Osteocyte (in vitro differentiated cells): Measurements from ENCODE around the gene TMEM178B. TPM values are rescaled to one million over a fixed set of nuclear protein-coding genes. Genes with fewer than 3 reads are reported as not detected.
"Not testable (repeated sequence)": the region's sequence is repeated elsewhere in the genome, so short reads cannot be mapped to it uniquely, and the experiment has no call there.

Source experiments
- DNase-seq: peaks from one replicate; pipeline ENCODE4 v3.0.0; 2021; ENCODE audit warnings: mixed read lengths; ENCODE audit not compliant: unreplicated experiment; ENCODE audit errors: extremely low spot score
- H3K27ac Mint-ChIP-seq: one replicate; pipeline ENCODE4 v1.8.0; 2021; ENCODE audit warnings: mild to moderate bottlenecking, mixed read lengths; ENCODE audit not compliant: unreplicated experiment
- H3K27me3 Mint-ChIP-seq: one replicate; pipeline ENCODE4 v1.8.0; 2021; ENCODE audit warnings: mixed read lengths; ENCODE audit not compliant: unreplicated experiment
- H3K36me3 Mint-ChIP-seq: one replicate; pipeline ENCODE4 v1.8.0; 2021; ENCODE audit warnings: mixed read lengths; ENCODE audit not compliant: unreplicated experiment
- H3K4me1 Mint-ChIP-seq: one replicate; pipeline ENCODE4 v1.8.0; 2021; ENCODE audit warnings: mixed read lengths; ENCODE audit not compliant: unreplicated experiment
- H3K4me3 Mint-ChIP-seq: one replicate; pipeline ENCODE4 v1.8.0; 2021; ENCODE audit warnings: mild to moderate bottlenecking, moderate library complexity, mixed read lengths; ENCODE audit not compliant: unreplicated experiment
- H3K9me3 Mint-ChIP-seq: one replicate; pipeline ENCODE4 v1.8.0; 2021; ENCODE audit warnings: mixed read lengths; ENCODE audit not compliant: unreplicated experiment
- CTCF ChIP-seq: fragments of 200-600 bp; sonication (generic); IDR thresholded peaks from 2 replicates; pipeline ENCODE4 v1.5.0; 2021; ENCODE audit warnings: antibody characterized with exemption, mild to moderate bottlenecking, moderate library complexity
- total RNA-seq: library from RNA; stranded (reverse); gene quantifications from 2 replicates; pipeline ENCODE4 v1.2.1, GENCODE V29; 2021

TMEM178B gene
- total RNA-seq, 1 donor from 2014 or later = 0.70 TPM

GRCh38 chr7:141328290-141328689, 254.4 kb downstream of the TMEM178B start:
- H3K4me3 Mint-ChIP-seq = no peak overlapping the region
- no peak overlapping the region for H3K27ac Mint-ChIP-seq
- H3K4me1 Mint-ChIP-seq = no peaks in the 10 kb centered on the region
- H3K36me3 Mint-ChIP-seq = no peaks in the 10 kb centered on the region
- no peak for TF ChIP-seq CTCF
- DNase-seq = no peak
- H3K9me3 Mint-ChIP-seq = peaks cover 6% of the 10 kb centered on the region
- H3K27me3 Mint-ChIP-seq = peaks cover 3% of the 10 kb centered on the region

- H3K36me3 Mint-ChIP-seq, DNase-seq, H3K27ac Mint-ChIP-seq, H3K4me3 Mint-ChIP-seq, H3K27me3 Mint-ChIP-seq, H3K4me1 Mint-ChIP-seq: not testable (repeated sequence)
- peaks cover 13% of the 10 kb centered on the region for H3K9me3 Mint-ChIP-seq
Observed at GRCh38 chr7:141330285-141330684, 256.4 kb downstream of the TMEM178B start.

- no peaks in the 10 kb centered on the region for H3K27me3 Mint-ChIP-seq
- peaks cover 17% of the 10 kb centered on the region for H3K9me3 Mint-ChIP-seq
- H3K36me3 Mint-ChIP-seq = no peaks in the 10 kb centered on the region
- no peak overlapping the region for H3K4me3 Mint-ChIP-seq
- no peak overlapping the region for H3K27ac Mint-ChIP-seq
- DNase-seq = no peak
- H3K4me1 Mint-ChIP-seq = no peaks in the 10 kb centered on the region
- TF ChIP-seq CTCF = no peak
Observed at GRCh38 chr7:141333459-141333858, 259.6 kb downstream of the TMEM178B start.

GRCh38 chr7:141335164-141335563, 261.3 kb downstream of the TMEM178B start:
- Mint-ChIP-seq H3K9me3 (peaks cover 17% of the 10 kb centered on the region), H3K27me3 (no peaks in the 10 kb centered on the region), H3K4me1 (no peaks in the 10 kb centered on the region), H3K27ac (no peak overlapping the region), H3K36me3 (no peaks in the 10 kb centered on the region), H3K4me3 (no peak overlapping the region)
- no peak for DNase-seq
- TF ChIP-seq CTCF = no peak

GRCh38 chr7:141339603-141340002, 265.7 kb downstream of the TMEM178B start:
- H3K9me3 Mint-ChIP-seq = peaks cover 4% of the 10 kb centered on the region
- no peaks in the 10 kb centered on the region for H3K4me1 Mint-ChIP-seq
- H3K27me3 Mint-ChIP-seq = no peaks in the 10 kb centered on the region
- no peak for TF ChIP-seq CTCF
- H3K36me3 Mint-ChIP-seq = no peaks in the 10 kb centered on the region
- H3K27ac Mint-ChIP-seq = no peak overlapping the region
- H3K4me3 Mint-ChIP-seq = no peak overlapping the region
- no peak for DNase-seq

- no peak overlapping the region for H3K27ac Mint-ChIP-seq
- H3K9me3 Mint-ChIP-seq = peaks cover 3% of the 10 kb centered on the region
- TF ChIP-seq CTCF = no peak
- H3K36me3 Mint-ChIP-seq = no peaks in the 10 kb centered on the region
- H3K4me1 Mint-ChIP-seq = no peaks in the 10 kb centered on the region
- H3K4me3 Mint-ChIP-seq = no peak overlapping the region
- DNase-seq = no peak
- no peaks in the 10 kb centered on the region for H3K27me3 Mint-ChIP-seq
Observed at GRCh38 chr7:141340991-141341390, 267.1 kb downstream of the TMEM178B start.
